HS-27A (cell line): ENCODE data around the gene SLC6A19.

Experiments used
- DNase-seq: peaks from one replicate; pipeline ENCODE4 v3.0.0-alpha.2; 2012; ENCODE audit warnings: low read depth, missing footprints

SLC6A19 gene

DNA sequence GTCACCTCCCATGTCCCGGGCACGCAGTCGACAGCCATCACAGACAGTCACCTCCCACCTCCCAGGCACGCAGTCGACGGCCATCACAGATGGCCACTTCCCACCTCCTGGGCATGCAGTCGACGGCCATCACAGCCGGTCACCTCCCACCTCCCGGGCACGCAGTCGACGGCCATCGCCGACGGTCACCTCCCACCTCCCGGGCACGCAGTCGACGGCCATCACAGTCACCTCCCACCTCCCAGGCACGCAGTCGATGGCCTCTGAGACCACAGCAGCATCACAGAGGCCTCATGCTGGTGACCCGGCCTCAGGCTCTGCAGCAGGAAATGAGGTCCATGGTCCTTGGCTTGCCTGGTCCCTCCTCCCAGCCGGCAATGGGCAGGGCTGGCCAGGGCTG is 5.5 kb upstream of the SLC6A19 start:
- DNase-seq: no peak

GRCh38 chr5:1196562-1196961 is 4.8 kb upstream of the SLC6A19 start:
- DNase-seq: no peak

- DNase-seq: no peak
Measured at GRCh38 chr5:1197876-1198666, 3.3 kb upstream of the SLC6A19 start.

DNA sequence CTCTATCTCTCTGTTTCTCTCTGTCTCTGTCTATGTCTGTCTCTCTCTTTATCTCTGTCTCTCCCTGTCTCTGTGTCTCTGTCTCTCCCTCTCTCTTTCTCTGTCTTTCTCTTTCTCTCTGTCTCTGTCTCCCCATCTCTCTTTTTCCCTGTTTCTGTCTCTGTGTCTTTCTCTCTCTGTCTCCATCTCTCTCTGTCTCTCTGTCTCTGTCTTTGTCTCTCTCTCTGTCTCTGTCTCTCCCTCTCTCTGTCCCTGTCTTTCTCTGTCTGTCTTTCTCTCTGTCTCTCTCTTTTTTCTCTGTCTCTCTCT is 2.1 kb upstream of the SLC6A19 start:
- no peak for DNase-seq

- no peak for DNase-seq
Measured at GRCh38 chr5:1199649-1200494, 1.5 kb upstream of the SLC6A19 start.

DNA sequence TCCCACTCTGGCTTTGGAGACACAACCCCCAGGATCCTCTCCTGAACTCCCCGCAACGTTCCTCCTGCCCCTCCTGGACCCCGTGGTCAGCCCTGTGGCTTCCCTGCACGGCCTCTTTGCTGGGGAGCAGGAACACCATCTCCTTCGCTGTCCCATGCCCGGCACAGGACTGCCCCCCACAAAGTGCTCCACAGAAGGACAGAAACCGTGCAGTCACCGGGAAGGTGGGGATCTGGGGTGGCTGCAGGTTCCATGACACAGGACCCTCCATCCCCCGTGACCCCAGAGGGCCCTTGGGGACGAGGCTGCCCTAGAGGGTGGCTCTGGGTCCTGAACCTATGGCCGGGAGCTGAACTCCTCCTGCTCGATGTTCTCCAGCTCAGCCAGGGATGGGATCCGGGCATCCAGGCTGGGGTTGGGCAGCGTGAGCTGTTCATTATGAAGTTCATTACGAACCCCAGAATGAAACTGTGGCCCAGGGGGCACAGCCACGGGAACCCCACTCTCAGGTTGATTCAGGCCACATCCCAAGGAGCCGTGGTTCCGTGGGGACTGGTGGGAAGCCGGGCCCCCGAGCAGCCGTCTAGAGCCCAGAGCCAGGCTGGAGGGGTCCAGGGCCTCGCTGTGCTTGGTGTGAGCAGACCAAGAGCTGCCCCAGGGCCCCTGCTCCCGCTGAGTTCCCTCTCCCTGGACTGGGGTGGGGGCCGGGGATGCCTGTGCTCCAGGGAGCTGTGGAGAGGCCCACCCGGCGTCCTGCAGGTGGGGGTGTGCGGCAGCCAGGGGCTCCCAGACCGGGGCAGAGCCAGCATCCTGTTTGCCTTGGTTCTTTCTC is 684 bp upstream of the SLC6A19 start:
- no peak for DNase-seq

DNA sequence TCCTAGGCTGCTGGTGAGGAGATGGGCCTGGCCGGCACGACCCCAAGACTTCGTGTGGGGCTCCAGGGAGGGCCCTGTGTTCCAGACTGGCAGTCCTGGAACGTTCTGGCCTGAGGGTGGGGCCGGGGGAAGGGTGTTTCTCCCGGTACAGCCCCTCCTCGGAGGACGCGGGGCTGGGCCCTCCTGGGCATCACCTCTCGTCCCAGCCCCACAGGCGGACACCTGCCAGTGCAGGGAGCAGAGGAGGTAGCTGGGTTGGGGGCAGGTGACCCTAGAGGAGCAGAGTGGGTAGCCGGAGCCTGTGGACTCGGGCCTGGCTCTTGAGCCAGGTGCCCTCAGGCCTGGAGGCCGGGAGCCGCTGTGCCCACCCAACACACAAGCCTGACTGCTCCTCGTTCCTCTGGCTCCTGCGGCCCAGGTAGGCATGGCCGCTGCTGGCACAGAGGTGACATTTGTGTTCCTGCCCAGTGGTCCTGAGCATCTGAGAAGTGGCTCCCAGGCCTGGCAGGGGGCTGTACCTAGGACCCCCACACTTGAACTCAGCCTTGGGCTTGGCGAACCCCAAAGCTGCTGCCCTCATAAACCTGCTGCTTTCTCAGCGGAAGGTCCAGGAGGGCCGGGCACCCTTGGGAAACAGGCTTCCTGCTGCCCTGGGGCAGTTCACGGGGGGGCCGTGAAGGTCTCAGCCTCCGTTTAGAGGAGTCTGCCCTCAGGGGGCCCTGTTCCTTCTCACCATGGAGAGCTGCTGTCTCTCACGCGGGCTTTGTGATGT is 817 bp downstream of the SLC6A19 start:
- DNase-seq: no peak

DNA sequence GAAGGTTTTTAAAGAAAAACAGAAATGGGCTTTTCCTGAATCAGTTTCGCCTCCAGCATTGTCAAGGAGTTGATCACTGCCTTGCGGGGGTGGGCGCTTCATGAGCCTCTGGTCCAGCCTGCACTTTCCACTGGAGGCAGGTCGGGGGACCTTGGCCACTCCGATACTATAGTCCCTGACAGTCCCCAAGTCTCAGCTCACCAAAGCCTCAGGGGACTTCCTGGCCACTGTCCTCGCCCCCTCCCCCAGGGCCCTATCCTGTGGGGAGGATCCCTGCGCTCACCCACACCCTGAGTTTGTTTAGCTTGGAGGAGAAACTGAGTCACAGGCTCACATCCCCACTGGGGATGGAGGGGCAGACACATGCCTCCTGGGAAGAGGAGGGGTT is 1.4 kb downstream of the SLC6A19 start:
- DNase-seq: no peak

- DNase-seq: no peak
Measured at GRCh38 chr5:1203311-1203967, 2.0 kb downstream of the SLC6A19 start.

DNA sequence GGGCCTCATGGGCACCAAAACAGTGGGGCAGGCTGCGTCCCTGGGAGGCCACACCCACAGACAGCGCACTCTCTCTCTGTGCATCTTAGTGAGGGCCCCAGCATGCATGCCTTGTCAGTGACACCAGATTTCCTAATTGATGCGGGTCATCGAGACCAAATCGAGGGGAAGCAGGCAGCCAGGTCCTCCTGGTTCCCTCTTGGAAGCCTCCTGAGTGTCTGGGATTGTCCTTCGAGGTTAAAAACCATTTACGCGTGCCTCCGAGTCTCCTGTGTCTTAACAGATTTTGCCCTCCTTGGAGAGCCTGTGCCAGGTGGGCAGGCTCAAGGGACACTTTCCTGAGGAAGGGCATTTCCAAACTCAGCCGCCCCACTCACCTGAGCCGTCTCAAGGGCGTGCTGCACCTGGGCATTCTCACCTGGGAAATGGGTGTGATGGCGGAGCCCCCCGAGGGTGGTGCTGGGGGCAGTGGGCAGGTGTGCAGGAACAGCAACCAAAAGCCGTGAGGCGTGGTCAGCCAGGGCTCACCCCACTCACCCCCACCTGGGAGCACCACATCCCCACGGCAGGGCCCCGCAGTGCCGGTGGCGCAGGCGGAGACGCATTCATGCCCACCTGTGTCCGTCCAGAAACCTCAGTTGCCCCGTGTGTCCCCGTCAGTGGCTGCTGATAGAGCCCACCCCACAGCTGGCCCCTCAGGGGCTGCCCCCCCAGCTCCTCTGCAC is 2.7 kb downstream of the SLC6A19 start:
- no peak for DNase-seq

DNA sequence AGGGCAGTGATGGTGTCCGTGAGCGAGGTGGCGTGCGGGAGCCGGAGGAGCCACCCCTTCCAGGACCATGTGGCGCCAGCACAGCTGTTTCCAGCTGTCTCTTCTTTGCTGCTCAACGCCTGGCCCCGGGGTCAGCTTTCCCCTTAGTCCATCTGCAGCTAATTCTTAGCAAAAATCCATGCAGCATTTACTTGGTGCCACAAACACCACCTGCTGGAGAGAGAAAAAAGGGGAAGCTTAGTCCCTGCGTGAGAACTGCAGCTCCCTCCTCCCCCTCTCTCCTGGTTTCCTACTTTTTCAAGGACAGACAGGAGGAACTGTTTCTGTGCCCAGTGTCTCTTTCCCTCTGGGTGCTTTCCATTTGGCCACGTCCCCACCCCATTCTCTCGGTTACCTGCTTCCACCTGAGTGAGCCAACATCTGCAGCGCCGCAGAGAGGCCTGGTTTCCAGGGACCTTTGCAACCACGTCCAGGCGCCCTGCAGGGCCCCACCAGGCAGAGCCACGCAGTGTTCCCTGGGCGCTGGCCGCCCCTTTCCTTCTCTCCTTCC is 3.4 kb downstream of the SLC6A19 start:
- DNase-seq: no peak

DNA sequence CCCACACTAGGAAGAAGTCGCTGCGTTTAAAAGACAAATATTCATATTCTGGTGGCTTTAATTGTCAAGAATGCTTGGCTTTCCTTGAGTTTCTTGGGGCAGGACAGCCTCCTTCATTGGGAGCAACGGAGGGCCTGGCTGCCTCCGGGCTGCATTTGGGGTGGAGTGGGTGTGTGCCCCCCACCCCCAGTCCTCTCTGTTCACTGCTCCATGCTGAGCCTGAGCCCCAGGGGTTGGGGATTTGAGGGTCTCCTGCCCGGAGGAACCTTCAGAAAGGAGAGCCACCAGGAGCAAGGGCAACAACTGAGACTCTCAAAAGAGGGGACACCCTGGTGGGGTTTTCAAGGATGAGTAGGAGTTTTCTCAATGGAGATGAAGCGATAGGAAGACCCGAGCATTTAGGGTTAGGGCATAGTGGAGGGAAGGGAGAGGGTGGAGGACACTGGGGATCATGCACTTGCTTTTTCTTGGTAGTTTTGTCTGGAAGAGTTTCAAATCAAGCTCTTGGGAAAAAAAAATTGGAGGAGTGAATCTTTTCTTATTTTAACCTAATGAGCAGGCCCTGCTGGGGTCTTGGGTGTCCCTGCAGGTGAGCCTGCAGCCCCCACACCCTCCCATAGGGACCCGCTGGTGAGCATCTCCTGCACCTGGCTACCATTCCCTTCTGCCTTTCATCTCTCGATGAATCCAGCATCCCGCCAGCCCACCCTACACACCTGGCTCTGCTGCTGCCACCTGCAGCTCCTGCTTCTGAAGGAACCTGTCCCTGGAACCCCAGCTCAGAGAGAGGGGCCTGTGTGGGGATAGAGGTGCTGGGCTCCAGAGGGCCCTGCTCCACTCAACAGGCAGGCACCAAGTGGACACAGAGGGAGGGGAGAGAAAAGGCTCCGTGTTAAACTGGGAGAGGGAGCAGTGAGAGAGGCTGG is 4.1 kb downstream of the SLC6A19 start:
- no peak for DNase-seq

- DNase-seq: no peak
Measured at GRCh38 chr5:1206521-1207412, 5.4 kb downstream of the SLC6A19 start.

DNA sequence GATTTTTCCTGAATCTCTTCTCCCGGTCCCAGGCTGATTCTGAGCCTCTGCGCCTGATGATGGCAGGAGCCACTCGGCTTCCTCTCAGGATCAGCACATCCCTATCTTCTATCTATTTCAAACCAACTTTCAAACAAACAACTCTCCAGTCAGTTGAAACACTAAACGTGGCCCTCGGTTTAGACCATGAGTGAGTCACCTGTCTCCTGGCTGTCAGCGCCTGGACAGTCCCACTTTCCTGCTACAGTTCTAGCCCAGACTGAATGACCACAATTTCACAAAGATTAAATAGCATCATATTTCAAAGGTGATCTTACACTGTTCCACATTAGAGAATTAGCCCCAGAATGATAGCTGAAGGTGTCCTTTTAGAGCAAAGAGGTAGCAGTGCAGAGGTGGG is 6.2 kb downstream of the SLC6A19 start:
- no peak for DNase-seq

DNA sequence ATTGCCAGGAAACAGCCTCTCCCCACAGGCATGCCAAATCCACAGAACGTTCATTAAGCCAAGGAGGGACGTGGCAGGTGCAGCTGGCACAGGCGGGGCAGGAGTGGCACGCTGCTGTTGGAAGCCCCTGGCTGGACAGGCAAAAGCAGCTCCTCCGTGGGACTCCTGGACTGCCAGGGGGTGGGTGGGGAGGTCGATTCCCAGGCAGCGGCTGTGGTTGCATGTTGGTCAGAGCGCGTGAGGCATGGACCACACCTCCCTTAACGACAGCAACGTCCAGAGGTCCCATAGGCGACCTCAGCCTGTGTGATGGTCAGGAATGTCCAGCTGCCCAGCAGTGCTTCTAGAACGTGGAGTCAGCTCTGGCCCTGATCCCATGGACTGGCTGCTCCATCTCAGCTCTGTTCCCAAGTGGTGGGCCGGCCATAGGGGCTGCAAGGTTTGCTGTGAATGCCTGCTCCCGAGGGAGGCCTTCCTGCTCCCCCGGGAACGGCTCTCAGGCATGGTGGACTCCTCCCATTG is 6.9 kb downstream of the SLC6A19 start:
- no peak for DNase-seq

DNA sequence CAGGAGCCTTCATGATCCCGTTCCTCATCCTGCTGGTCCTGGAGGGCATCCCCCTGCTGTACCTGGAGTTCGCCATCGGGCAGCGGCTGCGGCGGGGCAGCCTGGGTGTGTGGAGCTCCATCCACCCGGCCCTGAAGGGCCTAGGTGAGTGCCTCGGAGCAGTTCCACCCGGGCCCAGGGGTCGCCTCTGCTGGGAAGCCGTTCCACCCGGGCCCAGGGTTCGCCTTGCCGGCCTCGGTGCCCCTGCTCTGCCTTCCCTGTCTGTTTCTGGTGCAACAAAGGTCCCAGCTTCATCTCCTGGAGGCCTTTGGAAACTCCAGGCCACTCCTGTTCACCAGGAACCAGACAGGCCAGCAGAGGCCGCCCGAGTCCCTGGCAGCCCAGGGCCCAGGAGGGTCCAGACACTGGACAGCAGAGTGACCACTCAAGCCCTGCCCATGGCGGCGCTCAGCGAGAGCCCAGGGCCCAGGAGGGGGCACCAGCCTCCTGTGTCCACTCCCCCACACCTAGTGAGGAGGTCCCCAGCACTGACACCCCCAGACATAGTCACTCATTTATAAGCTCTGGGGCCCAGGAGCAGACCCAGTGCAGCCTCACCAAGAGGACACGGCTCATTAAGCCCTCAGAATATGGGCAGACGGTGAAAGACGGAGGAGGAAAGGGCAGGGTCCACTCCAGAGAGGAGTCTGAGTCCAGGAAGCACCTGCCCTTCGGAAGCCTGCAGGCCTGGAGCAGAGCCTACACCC is 7.5 kb downstream of the SLC6A19 start:
- DNase-seq: no peak

DNA sequence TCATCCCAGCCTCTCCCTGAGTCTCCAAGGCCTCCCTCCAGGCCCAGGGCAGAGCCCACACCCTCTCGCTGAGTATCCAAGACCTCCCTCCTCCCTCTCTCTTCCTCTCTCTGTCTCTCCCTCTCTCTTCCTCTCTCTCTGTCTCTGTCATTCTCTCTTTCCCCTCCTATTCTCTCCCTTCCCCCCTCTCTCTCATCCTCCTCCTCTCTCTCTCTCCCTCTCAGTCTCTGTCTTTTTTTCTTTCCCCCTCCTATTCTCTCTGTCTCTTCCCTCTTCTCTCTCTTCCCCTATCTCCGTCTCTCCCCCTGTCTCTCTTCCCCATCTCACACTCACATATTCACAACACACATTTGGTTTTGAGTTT is 8.1 kb downstream of the SLC6A19 start:
- no peak for DNase-seq
